Measurements from ENCODE around the gene ID3. TPM values are rescaled to one million over a fixed set of nuclear protein-coding genes. Genes with fewer than 3 reads are reported as not detected.

ID3 gene
- total and polyA plus RNA-seq, 8 donors, result 79.4 to 1,101 (median 129) TPM

GRCh38 chr1:23539698-23540266 is 19.5 kb downstream of the ID3 start:
- peak overlapping the region in 1 of 5 donors; percentile 34 for H3K27ac ChIP-seq
- H3K4me3 ChIP-seq, result peak overlapping the region in 3 of 4 donors; percentile 1 to 28 (median 13)
- 1 to 5% (median 3%) methylated on average over 10 to 16 of the region's 16 CpGs for WGBS, 5 donors
- DNase-seq, result peak; percentile 92 to 96
- H3K27me3 ChIP-seq, result no peaks in the 10 kb centered on the region
- peaks cover 5 to 15% (median 10%) of the 10 kb centered on the region in 4 donors for H3K4me1 ChIP-seq
- intact Hi-C loops (cut with DNase I; ENCODE audit: low total_unique reads), result loop anchor here (5.0 kb wide), 1 partner anchor 47 kb away; no protein-coding TSS in a partner anchor
- no peaks in the 10 kb centered on the region for H3K36me3 ChIP-seq
- H3K9me3 ChIP-seq, result no peaks in the 10 kb centered on the region
- TF ChIP-seq CTCF (IDR thresholded peaks at IDR 0.05) (peak in 5 of 7 experiments; percentile 80 to 94 (median 87)), EP300 (IDR thresholded peaks at IDR 0.05) (no peak), POLR2AphosphoS5 (IDR thresholded peaks at IDR 0.05) (peak in 1 of 3 donors; percentile 74)

- DNase-seq, result no peak
- Histone ChIP-seq H3K27ac (no peak overlapping the region), H3K27me3 (no peaks in the 10 kb centered on the region), H3K36me3 (no peaks in the 10 kb centered on the region), H3K9me3 (no peaks in the 10 kb centered on the region), H3K4me1 (peaks cover 4 to 31% (median 11%) of the 10 kb centered on the region in 4 donors), H3K4me3 (no peak overlapping the region)
- intact Hi-C loops (cut with DNase I; ENCODE audit: low total_unique reads), result no loop called here
- 67 to 76% (median 72%) methylated on average over 9 of the region's 9 CpGs for WGBS, 5 donors
- TF ChIP-seq POLR2AphosphoS5 (IDR thresholded peaks at IDR 0.05) (no peak), CTCF (IDR thresholded peaks at IDR 0.05) (no peak), POLR2A (IDR thresholded peaks at IDR 0.05) (no peak), EP300 (IDR thresholded peaks at IDR 0.05) (no peak)
Measured at GRCh38 chr1:23537296-23537973, 21.9 kb downstream of the ID3 start.

GRCh38 chr1:23533246-23534023 is 25.9 kb downstream of the ID3 start:
- H3K9me3 ChIP-seq, result no peaks in the 10 kb centered on the region
- DNase-seq, result no peak
- WGBS, 5 donors, result 71 to 85% (median 80%) methylated on average over 6 of the region's 6 CpGs
- H3K27me3 ChIP-seq, result peaks cover 0 to 7% (median 7%) of the 10 kb centered on the region in 3 donors
- peaks cover 18 to 57% (median 30%) of the 10 kb centered on the region in 4 donors for H3K4me1 ChIP-seq
- H3K4me3 ChIP-seq, result no peak overlapping the region
- peak overlapping the region in 2 of 5 donors; percentile 31 to 47 for H3K27ac ChIP-seq
- no peaks in the 10 kb centered on the region for H3K36me3 ChIP-seq
- intact Hi-C loops (cut with DNase I; ENCODE audit: low total_unique reads), result no loop called here
- no peak for TF ChIP-seq POLR2A (IDR thresholded peaks at IDR 0.05)
- no peak for TF ChIP-seq EP300 (IDR thresholded peaks at IDR 0.05)
- TF ChIP-seq CTCF (IDR thresholded peaks at IDR 0.05), result no peak
- TF ChIP-seq POLR2AphosphoS5 (IDR thresholded peaks at IDR 0.05), result no peak

- Histone ChIP-seq H3K27me3 (peaks cover 0 to 22% (median 7%) of the 10 kb centered on the region in 3 donors), H3K27ac (peak overlapping the region in 1 of 5 donors; percentile 76), H3K9me3 (no peaks in the 10 kb centered on the region), H3K36me3 (no peaks in the 10 kb centered on the region), H3K4me3 (peak overlapping the region; percentile 37 to 79 (median 62)), H3K4me1 (peaks cover 28 to 75% (median 43%) of the 10 kb centered on the region in 4 donors)
- WGBS, 5 donors, result 44 to 60% (median 46%) methylated on average over 3 to 5 of the region's 5 CpGs
- no peak for DNase-seq
- TF ChIP-seq CTCF (IDR thresholded peaks at IDR 0.05) (peak in 1 of 7 experiments; percentile 2), EP300 (IDR thresholded peaks at IDR 0.05) (no peak)
- intact Hi-C loops (cut with DNase I; ENCODE audit: low total_unique reads), result no loop called here
Measured at GRCh38 chr1:23531562-23532094, 27.7 kb downstream of the ID3 start.

All from stomach (tissue), 9 donors.